H9 (cell line): ENCODE measurements around the gene STK17B. TPM values are rescaled to one million over a fixed set of nuclear protein-coding genes. Genes with fewer than 3 reads are reported as not detected.
A peak's percentile ranks its signal among the peaks of the same experiment; 100 is the strongest.

Experiments
- DNase-seq: peaks from one replicate; pipeline ENCODE4 v3.0.0-alpha.2; 2017
- H2AFZ ChIP-seq: one replicate; pipeline ENCODE4 v1.6.1; 2013; ENCODE audit warnings: mild to moderate bottlenecking, low read length, control low read depth, moderate library complexity
- H2AK5ac ChIP-seq: 2 replicates; pipeline ENCODE4 v1.6.1; 2013; ENCODE audit warnings: low read length, control low read depth, mixed read lengths; ENCODE audit not compliant: insufficient read length
- H2BK120ac ChIP-seq: one replicate; pipeline ENCODE4 v1.6.1; 2013; ENCODE audit warnings: low read depth, mild to moderate bottlenecking, low read length, control low read depth, inconsistent platforms; ENCODE audit not compliant: poor library complexity, severe bottlenecking
- H2BK12ac ChIP-seq: 2 replicates; pipeline ENCODE4 v1.6.1; 2013; ENCODE audit warnings: low read length, control low read depth, mixed read lengths, low read depth; ENCODE audit not compliant: insufficient read length
- H2BK15ac ChIP-seq: 2 replicates; pipeline ENCODE4 v1.6.1; 2013; ENCODE audit warnings: low read depth, low read length, control low read depth
- H2BK20ac ChIP-seq: one replicate; pipeline ENCODE4 v1.6.1; 2013; ENCODE audit warnings: low read depth, mild to moderate bottlenecking, low read length, control low read depth, inconsistent platforms; ENCODE audit not compliant: poor library complexity, severe bottlenecking
- H2BK5ac ChIP-seq: 2 replicates; pipeline ENCODE4 v1.6.1; 2013; ENCODE audit warnings: low read length, control low read depth, mixed read lengths; ENCODE audit not compliant: insufficient read length
- H3K14ac ChIP-seq: 2 replicates; pipeline ENCODE4 v1.6.1; 2013; ENCODE audit warnings: low read length, control low read depth; ENCODE audit not compliant: insufficient read depth
- H3K18ac ChIP-seq: 2 replicates; pipeline ENCODE4 v1.6.1; 2013; ENCODE audit warnings: low read depth, mild to moderate bottlenecking, mixed read lengths, low read length, control low read depth; ENCODE audit not compliant: insufficient read length
- H3K23ac ChIP-seq: 2 replicates; pipeline ENCODE4 v1.6.1; 2013; ENCODE audit warnings: low read length, control low read depth, mixed read lengths, low read depth; ENCODE audit not compliant: insufficient read length
- H3K23me2 ChIP-seq: 2 replicates; pipeline ENCODE4 v1.6.1; 2013; ENCODE audit warnings: low read depth, mild to moderate bottlenecking, mixed read lengths, low read length, control low read depth; ENCODE audit not compliant: insufficient read length, poor library complexity, severe bottlenecking
- H3K27ac ChIP-seq: 2 replicates; pipeline ENCODE4 v1.5.1; 2013; ENCODE audit warnings: low read length, control low read depth, mixed read lengths, low read depth; ENCODE audit not compliant: insufficient read length
- H3K27me3 ChIP-seq: 2 replicates; pipeline ENCODE4 v1.6.1; 2013; ENCODE audit warnings: low read length, control low read depth, inconsistent platforms; ENCODE audit not compliant: insufficient read depth
- H3K4ac ChIP-seq: 2 replicates; pipeline ENCODE4 v1.6.1; 2013; ENCODE audit warnings: low read depth, mild to moderate bottlenecking, control low read depth, inconsistent platforms, low read length, moderate library complexity
- H3K4me1 ChIP-seq: 2 replicates; pipeline ENCODE4 v1.6.1; 2013; ENCODE audit warnings: low read length, control low read depth, inconsistent platforms; ENCODE audit not compliant: insufficient read depth
- H3K4me2 ChIP-seq: 2 replicates; pipeline ENCODE4 v1.6.1; 2013; ENCODE audit warnings: low read length, control low read depth, mixed read lengths; ENCODE audit not compliant: insufficient read length, insufficient read depth
- H3K56ac ChIP-seq: 2 replicates; pipeline ENCODE4 v1.6.1; 2013; ENCODE audit warnings: low read depth, mild to moderate bottlenecking, mixed read lengths, low read length, control low read depth; ENCODE audit not compliant: insufficient read length
- H3K79me1 ChIP-seq: 2 replicates; pipeline ENCODE4 v1.6.1; 2013; ENCODE audit warnings: low read depth, mild to moderate bottlenecking, moderate library complexity, low read length, control low read depth, inconsistent platforms; ENCODE audit not compliant: insufficient read depth, poor library complexity, severe bottlenecking
- H3K79me2 ChIP-seq: 2 replicates; pipeline ENCODE4 v1.6.1; 2013; ENCODE audit warnings: low read length, control low read depth, inconsistent platforms; ENCODE audit not compliant: insufficient read depth
- H3K9ac ChIP-seq: 2 replicates; pipeline ENCODE4 v1.6.1; 2013; ENCODE audit warnings: low read length, control low read depth, mixed read lengths; ENCODE audit not compliant: insufficient read length; ENCODE audit errors: extremely low read depth
- H3K9me3 ChIP-seq: one replicate; pipeline ENCODE4 v1.6.1; 2013; ENCODE audit warnings: low read depth, low read length, inconsistent platforms; ENCODE audit not compliant: control insufficient read depth
- H3T11ph ChIP-seq: one replicate; pipeline ENCODE4 v1.6.1; 2013; ENCODE audit warnings: mild to moderate bottlenecking, low read length, control low read depth, inconsistent platforms
- H4K20me1 ChIP-seq: one replicate; pipeline ENCODE4 v1.6.1; 2013; ENCODE audit not compliant: control insufficient read depth, insufficient read length, insufficient read depth
- H4K5ac ChIP-seq: 2 replicates; pipeline ENCODE4 v1.6.1; 2013; ENCODE audit warnings: low read depth, mild to moderate bottlenecking, mixed read lengths, low read length, control low read depth; ENCODE audit not compliant: insufficient read length
- H4K8ac ChIP-seq: replicated peaks from 2 replicates; pipeline ENCODE4 v1.6.1; 2013; ENCODE audit warnings: low read length, control low read depth, mixed read lengths, low read depth; ENCODE audit not compliant: insufficient read length
- H4K91ac ChIP-seq: 2 replicates; pipeline ENCODE4 v1.6.1; 2013; ENCODE audit warnings: low read depth, mild to moderate bottlenecking, moderate library complexity, mixed read lengths, low read length, control low read depth; ENCODE audit not compliant: insufficient read length
- H3K27ac Mint-ChIP-seq, 3 experiments: 2 replicates in 2 of 3; 3 replicates in 1 of 3; pipeline ENCODE4 v1.8.0; 2020 to 2021; ENCODE audit warnings: mixed read lengths in 3 of 3, mild to moderate bottlenecking in 1 of 3, moderate library complexity in 1 of 3
- H3K27me3 Mint-ChIP-seq: 2 replicates; pipeline ENCODE4 v1.8.0; 2021; ENCODE audit warnings: low read depth, mild to moderate bottlenecking, moderate library complexity, mixed read lengths
- H3K36me3 Mint-ChIP-seq, 3 experiments: 2 replicates in 2 of 3; 3 replicates in 1 of 3; pipeline ENCODE4 v1.8.0; 2020 to 2021; ENCODE audit warnings: low read depth in 3 of 3, mixed read lengths in 3 of 3; ENCODE audit not compliant: insufficient read depth in 1 of 3
- H3K4me1 Mint-ChIP-seq, 2 experiments: 2 replicates each; pipeline ENCODE4 v1.8.0; 2020; ENCODE audit warnings: mixed read lengths in 2 of 2
- H3K4me3 Mint-ChIP-seq, 2 experiments: 2 replicates in 1 of 2; 3 replicates in 1 of 2; pipeline ENCODE4 v1.8.0; 2020 to 2021; ENCODE audit warnings: mild to moderate bottlenecking in 2 of 2, mixed read lengths in 2 of 2, moderate library complexity in 1 of 2
- H3K9me3 Mint-ChIP-seq, 2 experiments: 2 replicates in 1 of 2; 3 replicates in 1 of 2; pipeline ENCODE4 v1.8.0; 2020; ENCODE audit warnings: mild to moderate bottlenecking in 2 of 2, mixed read lengths in 2 of 2, moderate library complexity in 1 of 2
- CTCF ChIP-seq: fragments of 200-600 bp; sonication (generic); conservative IDR thresholded peaks from 3 replicates; pipeline ENCODE4 v1.8.0; 2021; ENCODE audit warnings: antibody characterized with exemption, mild to moderate bottlenecking
- WGBS: extraction: QIAGEN DNeasy Blood & Tissue Kit; methylation state at CpG from one replicate; pipeline ENCODE4 v1.1.7; 2013; ENCODE audit warnings: missing lambda C conversion rate, low lambda C conversion rate, mixed read lengths; ENCODE audit not compliant: insufficient read length; ENCODE audit errors: extremely low coverage; 5-methylcytosine and 5-hydroxymethylcytosine counted together
- total RNA-seq: library from RNA; stranded (reverse); gene quantifications from 2 replicates; pipeline ENCODE4 v1.2.1, GENCODE V29; 2021

Gene STK17B
- total RNA-seq, 1 experiment from 2014 or later, result 6.1 TPM

DNA sequence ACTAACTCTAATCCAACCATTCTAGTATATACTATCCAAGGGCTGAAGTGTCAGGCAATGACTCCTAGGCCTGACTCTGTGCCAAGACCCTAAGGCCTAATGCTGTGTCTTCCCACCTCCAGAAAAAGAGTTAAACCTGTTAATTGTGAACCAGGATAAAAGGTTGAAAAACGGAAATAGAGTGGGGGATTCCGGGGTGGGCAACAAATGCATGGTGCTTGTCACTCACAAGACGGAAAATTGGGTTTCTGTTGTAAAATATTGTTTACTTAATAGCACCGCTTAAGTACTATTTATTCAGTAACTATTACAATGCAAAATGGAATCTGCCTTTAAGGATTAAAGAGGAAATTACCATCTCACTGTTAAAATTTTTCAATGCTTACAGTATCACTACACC is 3.2 kb downstream of the STK17B start:
- Histone ChIP-seq H2AK5ac (no peak overlapping the region), H4K5ac (no peak overlapping the region), H3K9me3 (no peaks in the 10 kb centered on the region), H3T11ph (no peak overlapping the region), H3K56ac (no peak overlapping the region), H3K27ac (no peak overlapping the region), H3K79me2 (peaks cover 1% of the 10 kb centered on the region; the same call in 1 of the 2 replicates), H4K20me1 (no peaks in the 10 kb centered on the region), H3K27me3 (no peaks in the 10 kb centered on the region), H3K18ac (no peak overlapping the region), H3K23ac (no peak overlapping the region), H2BK12ac (no peak overlapping the region), H2BK5ac (no peak overlapping the region), H2BK15ac (no peak overlapping the region), H4K8ac (no peak overlapping the region), H3K4me1 (peaks cover 5% of the 10 kb centered on the region; the same call in 1 of the 2 replicates), H2BK20ac (no peak overlapping the region), H4K91ac (no peak overlapping the region), H3K79me1 (no peaks in the 10 kb centered on the region), H3K4ac (no peak overlapping the region), H3K9ac (no peak overlapping the region), H2AFZ (no peak overlapping the region), H3K14ac (no peak overlapping the region), H2BK120ac (no peak overlapping the region), H3K23me2 (peaks cover 11% of the 10 kb centered on the region), H3K4me2 (no peak overlapping the region)
- no CpG with 5 or more reads among the region's 4 CpGs for WGBS
- Mint-ChIP-seq H3K4me1 (peaks cover 41 to 49% of the 10 kb centered on the region in 2 experiments), H3K27ac (peak overlapping the region; percentile 27 to 72 (median 50); a peak in 2 of 7 replicates), H3K36me3 (0 out of 7 replicates have a peak, but pooled peaks cover 0 to 2% (median 0%) of the 10 kb centered on the region in 3 experiments), H3K4me3 (peak overlapping the region in 1 of 2 experiments; percentile 41; a peak in 1 of 5 replicates), H3K9me3 (no peaks in the 10 kb centered on the region), H3K27me3 (peaks cover 18% of the 10 kb centered on the region)
- TF ChIP-seq CTCF, result no peak
- no peak for DNase-seq
